HG03342 (cell line): ENCODE results near the gene SNRPE.
"Not testable (repeated sequence)": the region's sequence is repeated elsewhere in the genome, so short reads cannot be mapped to it uniquely, and the experiment has no call there.

Experiments used
- ATAC-seq: cut with Tn5 transposase; IDR thresholded peaks from one replicate; pipeline ENCODE4 v1.9.1; 2021; ENCODE audit warnings: mild to moderate bottlenecking, moderate library complexity; ENCODE audit not compliant: unreplicated experiment

The SNRPE gene

GRCh38 chr1:203861379-203862184 lies at the start of gene SNRPE:
Gene SNRPE (plus strand): TSS chr1:203861599. CDS start chr1:203861660, 61 bp downstream.
- ATAC-seq: peak; percentile 91

- ATAC-seq: no peak
Observed at GRCh38 chr1:203813581-203814341, 47.6 kb upstream of the SNRPE start.

GRCh38 chr1:203818399-203818798 lies 43.0 kb upstream of the SNRPE start:
- ATAC-seq: no peak

- ATAC-seq: no peak
Observed at GRCh38 chr1:203823306-203823705, 38.1 kb upstream of the SNRPE start.

- no peak for ATAC-seq
Observed at GRCh38 chr1:203826175-203826574, 35.2 kb upstream of the SNRPE start.

- ATAC-seq: no peak
Observed at GRCh38 chr1:203828002-203828401, 33.4 kb upstream of the SNRPE start.

GRCh38 chr1:203828503-203828902 lies 32.9 kb upstream of the SNRPE start:
- no peak for ATAC-seq

- not testable (repeated sequence) for ATAC-seq
Observed at GRCh38 chr1:203829247-203829646, 32.2 kb upstream of the SNRPE start.

- no peak for ATAC-seq
Observed at GRCh38 chr1:203835476-203835875, 25.9 kb upstream of the SNRPE start.

GRCh38 chr1:203839081-203839480 lies 22.3 kb upstream of the SNRPE start:
- no peak for ATAC-seq

GRCh38 chr1:203840208-203840808 lies 21.1 kb upstream of the SNRPE start:
- no peak for ATAC-seq

- ATAC-seq: no peak
Observed at GRCh38 chr1:203842559-203842876, 18.9 kb upstream of the SNRPE start.

- no peak for ATAC-seq
Observed at GRCh38 chr1:203843435-203843834, 18.0 kb upstream of the SNRPE start.

- not testable (repeated sequence) for ATAC-seq
Observed at GRCh38 chr1:203853112-203853511, 8.3 kb upstream of the SNRPE start.

GRCh38 chr1:203858055-203858454 lies 3.3 kb upstream of the SNRPE start:
- ATAC-seq: no peak

GRCh38 chr1:203858975-203859374 lies 2.4 kb upstream of the SNRPE start:
- ATAC-seq: no peak

- ATAC-seq: no peak
Observed at GRCh38 chr1:203860396-203861025, 888 bp upstream of the SNRPE start.

GRCh38 chr1:203867802-203868201 lies 6.4 kb downstream of the SNRPE start:
- no peak for ATAC-seq

GRCh38 chr1:203870245-203870644 lies 8.8 kb downstream of the SNRPE start:
- no peak for ATAC-seq

- no peak for ATAC-seq
Observed at GRCh38 chr1:203871114-203871880, 9.9 kb downstream of the SNRPE start.

- ATAC-seq: no peak
Observed at GRCh38 chr1:203873094-203873493, 11.7 kb downstream of the SNRPE start.
